A549 (cell line): ENCODE measurements around the gene GPD1. TPM values are rescaled to one million over a fixed set of nuclear protein-coding genes. Genes with fewer than 3 reads are reported as not detected.

Experiments
- ATAC-seq, 2 experiments: fragments of 200-7000 bp in 1 of 2; fragments of >200 bp in 1 of 2; cut with Nextera tagmentation in 1 of 2; cut with Tn5 transposase in 1 of 2; 3 replicates each; pipeline versions ENCODE4 v1.8.0 to v1.9.1; 2018 to 2020; ENCODE audit warnings: mild to moderate bottlenecking in 1 of 2, moderate library complexity in 1 of 2
- CTCF ChIA-PET: fragments of 300-600 bp; sonication (Branson Sonifier 250); formaldehyde crosslinking; extraction: SDS; loops from one replicate; lab custom pipeline; 2021; ENCODE audit warnings: antibody characterized with exemption, inconsistent platforms; lab: Yijun Ruan, JAX
- POLR2A ChIA-PET: fragments of 350-600 bp; formaldehyde crosslinking; extraction: SDS; loops from one replicate; lab custom pipeline; 2021; ENCODE audit warnings: antibody characterized with exemption, inconsistent platforms; lab: Yijun Ruan, JAX
- DNase-seq, 2 experiments: peaks; one replicate each; pipeline versions ENCODE4 v3.0.0 to v3.0.0-alpha.2; 2011 to 2016; ENCODE audit warnings: low read depth in 1 of 2, low spot score in 1 of 2
- FAIRE-seq: peaks from 2 replicates; lab custom pipeline; 2011; peaks lifted over from hg19 to GRCh38; lab: Jason Lieb, UNC
- H3K27ac ChIP-seq, 2 experiments: fragments of >200 bp; sonication (Bioruptor Twin); formaldehyde crosslinking; 3 replicates each; pipeline ENCODE4 v1.5.1; 2016 to 2017
- H3K4me1 ChIP-seq: fragments of >200 bp; sonication (Bioruptor Twin); formaldehyde crosslinking; 3 replicates; pipeline ENCODE4 v1.6.1; 2016
- H3K4me2 ChIP-seq: fragments of >200 bp; sonication (Bioruptor Twin); formaldehyde crosslinking; 3 replicates; pipeline ENCODE4 v1.6.1; 2016
- H3K4me3 ChIP-seq: fragments of >200 bp; sonication (Bioruptor Twin); formaldehyde crosslinking; 3 replicates; pipeline ENCODE4 v1.5.1; 2016
- H3K9me3 ChIP-seq: fragments of >200 bp; sonication (Bioruptor Twin); formaldehyde crosslinking; 3 replicates; pipeline ENCODE4 v1.6.1; 2016
- ATOH8 ChIP-seq: fragments of 250-450 bp; sonication (Bioruptor Pico); IDR thresholded peaks from 2 replicates; pipeline ENCODE4 v1.5.0; 2020; ENCODE audit warnings: low read depth, mild to moderate bottlenecking, moderate library complexity
- CEBPB ChIP-seq, 2 experiments: fragments of >200 bp in 1 of 2; sonication (Bioruptor Twin) in 1 of 2; formaldehyde crosslinking in 1 of 2; IDR thresholded peaks; 2 replicates each; pipeline ENCODE4 v1.6.1; 2012 to 2016
- CHD2 ChIP-seq: fragments of 150-350 bp; IDR thresholded peaks from 2 replicates; pipeline ENCODE4 v1.6.1; 2014; ENCODE audit warnings: low read length; ENCODE audit not compliant: partially characterized antibody
- CHD4 ChIP-seq: fragments of 200-600 bp; sonication (generic); IDR thresholded peaks from 2 replicates; pipeline ENCODE4 v1.6.1; 2016; ENCODE audit warnings: antibody characterized with exemption, mild to moderate bottlenecking, borderline replicate concordance
- E2F6 ChIP-seq: IDR thresholded peaks from 2 replicates; pipeline ENCODE4 v1.6.1; 2012; ENCODE audit warnings: low read depth, borderline replicate concordance
- EHMT2 ChIP-seq: fragments of 200-600 bp; sonication (generic); IDR thresholded peaks from 2 replicates; pipeline ENCODE4 v1.6.1; 2016; ENCODE audit warnings: antibody characterized with exemption, low read depth, mild to moderate bottlenecking, moderate library complexity
- ELK1 ChIP-seq: fragments of 150-350 bp; IDR thresholded peaks from 2 replicates; pipeline ENCODE4 v1.6.1; 2014; ENCODE audit warnings: low read depth, mild to moderate bottlenecking, low read length
- EP300 ChIP-seq, 2 experiments: fragments of >200 bp; sonication (Bioruptor Twin); formaldehyde crosslinking; IDR thresholded peaks; 2 replicates in 1 of 2; 3 replicates in 1 of 2; pipeline ENCODE4 v1.6.1; 2016 to 2017
- HOXB5 ChIP-seq: fragments of 250-450 bp; sonication (Bioruptor Pico); IDR thresholded peaks from 2 replicates; pipeline ENCODE4 v1.5.0; 2020; ENCODE audit warnings: mild to moderate bottlenecking, moderate library complexity
- JUN ChIP-seq, 2 experiments: fragments of >200 bp; sonication (Bioruptor Twin); formaldehyde crosslinking; IDR thresholded peaks; 2 replicates in 1 of 2; 3 replicates in 1 of 2; pipeline ENCODE4 v1.6.1; 2016 to 2017
- KDM1A ChIP-seq: fragments of 200-600 bp; sonication (generic); IDR thresholded peaks from 2 replicates; pipeline ENCODE4 v1.6.1; 2016; ENCODE audit warnings: low read depth, mild to moderate bottlenecking
- MAZ ChIP-seq: fragments of 150-350 bp; IDR thresholded peaks from 2 replicates; pipeline ENCODE4 v1.6.1; 2014; ENCODE audit warnings: antibody characterized with exemption, low read depth, low read length, borderline replicate concordance
- NR3C1 ChIP-seq: fragments of >200 bp; sonication (Bioruptor Twin); formaldehyde crosslinking; IDR thresholded peaks from 3 replicates; pipeline ENCODE4 v1.6.1; 2017
- PHF8 ChIP-seq: fragments of 200-600 bp; sonication (generic); IDR thresholded peaks from 2 replicates; pipeline ENCODE4 v1.6.1; 2016; ENCODE audit warnings: low read depth, mild to moderate bottlenecking, antibody characterized with exemption, moderate library complexity, borderline replicate concordance
- RCOR1 ChIP-seq: fragments of 150-350 bp; IDR thresholded peaks from 2 replicates; pipeline ENCODE4 v1.6.1; 2014; ENCODE audit warnings: antibody characterized with exemption, low read length, low read depth
- REST ChIP-seq: fragments of 200-600 bp; sonication (generic); IDR thresholded peaks from 2 replicates; pipeline ENCODE4 v1.6.1; 2016; ENCODE audit warnings: antibody characterized with exemption, mild to moderate bottlenecking, moderate library complexity
- RNF2 ChIP-seq: fragments of 200-600 bp; sonication (generic); IDR thresholded peaks from 2 replicates; pipeline ENCODE4 v1.6.1; 2016; ENCODE audit warnings: low read depth, mild to moderate bottlenecking, antibody characterized with exemption, moderate library complexity, borderline replicate concordance
- SMC3 ChIP-seq: fragments of >200 bp; sonication (Bioruptor Twin); formaldehyde crosslinking; IDR thresholded peaks from 3 replicates; pipeline ENCODE4 v1.6.1; 2018; ENCODE audit warnings: inconsistent platforms
- SREBF2 ChIP-seq: fragments of 450-650 bp; IDR thresholded peaks from 2 replicates; pipeline ENCODE4 v1.6.1; 2014; ENCODE audit warnings: mild to moderate bottlenecking, moderate library complexity
- TFCP2L1 ChIP-seq: fragments of 250-450 bp; sonication (Bioruptor Pico); IDR thresholded peaks from 2 replicates; pipeline ENCODE4 v1.5.0; 2021; ENCODE audit warnings: mild to moderate bottlenecking
- TP53 ChIP-seq: fragments of 250-450 bp; sonication (Bioruptor Pico); IDR thresholded peaks from 2 replicates; pipeline ENCODE4 v1.5.0; 2021; ENCODE audit warnings: mild to moderate bottlenecking, moderate library complexity
- ZNF302 ChIP-seq: fragments of 250-450 bp; sonication (Bioruptor Pico); IDR thresholded peaks from 2 replicates; pipeline ENCODE4 v1.9.0; 2021; ENCODE audit warnings: inconsistent platforms, mild to moderate bottlenecking, moderate library complexity
- ZSCAN20 ChIP-seq: fragments of 250-450 bp; sonication (Bioruptor Pico); IDR thresholded peaks from 2 replicates; pipeline ENCODE4 v1.8.0; 2022; ENCODE audit warnings: mild to moderate bottlenecking, moderate library complexity
- WGBS: methylation state at CpG from one replicate; pipeline ENCODE4 v1.1.6; 2017; ENCODE audit errors: missing lambda C conversion rate; 5-methylcytosine and 5-hydroxymethylcytosine counted together
- polyA plus RNA-seq, 4 experiments: library from polyadenylated mRNA; depleted of rRNA in 3 of 4; stranded (reverse); fragments of >200 nt; fragmentation: RNase III in 1 of 4; extraction: RNeasy Plus Mini Kit Qiagen cat#74134 plus additional on column Dnase treatment in 1 of 4; gene quantifications; 2 replicates in 3 of 4; 3 replicates in 1 of 4; pipeline ENCODE4 v1.2.3, GENCODE V29; 2011 to 2017

The GPD1 gene
- polyA plus RNA-seq, 2 of the 4 experiments (the other 2 are of a cell fraction) = 0.10 to 0.44 TPM

- 85% methylated on average over 3 of the region's 3 CpGs for WGBS
- DNase-seq (no peak), ATAC-seq (no peak), FAIRE-seq (no peak)
- no peak for TF ChIP-seq HOXB5
- no peak for TF ChIP-seq EHMT2
- TF ChIP-seq TP53 = no peak
- TF ChIP-seq TFCP2L1 (CRISPR knock-in tag) = no peak
- no peak for TF ChIP-seq ZSCAN20 (CRISPR knock-in tag)
- TF ChIP-seq ELK1 = no peak
- no peak for TF ChIP-seq RNF2
- no peak for TF ChIP-seq SREBF2
- TF ChIP-seq PHF8 = no peak
- no peak for TF ChIP-seq SMC3
- no peak for TF ChIP-seq NR3C1
- TF ChIP-seq ZNF302 = no peak
- H3K4me2 ChIP-seq = no peak overlapping the region
- no peak overlapping the region for H3K4me3 ChIP-seq
- H3K9me3 ChIP-seq = no peaks in the 10 kb centered on the region
- no peaks in the 10 kb centered on the region for H3K4me1 ChIP-seq
- ChIA-PET POLR2A (interaction anchor here (0.9 to 1.9 kb wide), 2 partner anchors 9 to 36 kb away, joined by 3 to 10 read pairs; partner anchors contain the start of genes COX14 and SMARCD1), CTCF (interaction anchor here (1.0 to 13.4 kb wide), 4 partner anchors 8 to 154 kb away, joined by 3 to 128 read pairs (median 4); partner anchors contain the start of genes CERS5 and COX14)
- no peak overlapping the region for H3K27ac ChIP-seq
These were observed 16.7 kb downstream of the GPD1 start for GRCh38 chr12:50120521-50120920.

GRCh38 chr12:50120953-50121352 is 17.1 kb downstream of the GPD1 start:
- ChIA-PET CTCF (interaction anchor here (1.0 to 13.4 kb wide), 4 partner anchors 9 to 154 kb away, joined by 3 to 128 read pairs (median 4); partner anchors contain the start of genes CERS5 and COX14), POLR2A (interaction anchor here (0.9 to 1.9 kb wide), 2 partner anchors 9 to 36 kb away, joined by 3 to 10 read pairs; partner anchors contain the start of genes COX14 and SMARCD1)
- WGBS = 96% methylated on average over 3 of the region's 3 CpGs
- FAIRE-seq (no peak), DNase-seq (no peak), ATAC-seq (no peak)
- Histone ChIP-seq H3K9me3 (no peaks in the 10 kb centered on the region), H3K27ac (no peak overlapping the region), H3K4me1 (no peaks in the 10 kb centered on the region), H3K4me3 (no peak overlapping the region), H3K4me2 (no peak overlapping the region)
- TF ChIP-seq REST (no peak), KDM1A (no peak), CEBPB (IDR thresholded peaks at IDR 0.05) (no peak), JUN (IDR thresholded peaks at IDR 0.05) (no peak), RCOR1 (no peak), EP300 (IDR thresholded peaks at IDR 0.05) (no peak), CHD4 (no peak), MAZ (no peak), E2F6 (no peak), HOXB5 (no peak), CHD2 (no peak), ZNF302 (no peak), ZSCAN20 (CRISPR knock-in tag) (no peak), ATOH8 (no peak)
